DMS53 treated with DMSO at 0.1 percent for 48 hours (cell line): Measurements from ENCODE around the gene SLC25A25.

Experiments
- DNase-seq: peaks from one replicate; lab custom pipeline; 2025; ENCODE audit not compliant: unreplicated experiment; lab: John Stamatoyannopoulos, UW

SLC25A25 gene

DNA sequence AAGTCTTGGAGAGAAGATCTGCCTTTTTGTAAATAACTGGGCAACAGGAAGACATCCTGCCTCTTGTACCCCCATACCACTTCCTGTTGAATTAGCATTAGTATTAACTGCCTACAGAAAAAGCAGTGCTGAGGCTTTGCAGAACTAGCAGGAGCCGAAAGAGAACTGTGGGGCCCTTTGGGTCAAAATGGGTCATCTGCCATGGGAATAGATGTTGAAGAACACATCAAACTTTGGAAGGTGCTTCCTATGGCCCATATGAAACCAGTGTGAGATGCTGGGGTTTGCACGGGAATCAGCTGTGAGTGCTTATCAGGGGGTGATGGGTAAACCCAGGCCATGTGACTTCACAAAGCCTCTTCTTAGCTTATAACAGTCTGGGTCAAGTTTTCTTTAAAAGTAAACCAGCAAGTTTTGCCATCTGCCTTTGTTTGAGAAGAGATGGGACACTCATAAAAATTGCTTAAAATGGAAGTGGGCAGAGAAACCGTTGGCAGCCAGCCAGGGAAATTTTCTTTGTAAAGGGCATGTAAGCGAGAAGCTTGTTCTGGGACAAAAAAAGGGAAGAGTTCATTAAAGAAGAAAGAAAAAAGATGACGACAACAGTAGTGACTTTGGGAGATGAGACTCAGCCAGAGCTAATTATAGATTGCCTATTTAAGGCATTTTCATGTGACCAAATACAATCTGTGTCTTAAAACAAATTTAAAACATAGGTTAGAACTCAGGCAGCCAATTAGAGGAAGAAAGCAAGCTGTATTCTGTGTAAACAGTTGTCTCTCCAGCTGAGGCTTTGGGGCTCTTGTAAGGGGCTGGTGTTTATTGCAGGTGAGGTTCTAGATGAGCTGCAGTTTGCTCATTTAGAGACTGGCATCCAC, 4.4 kb downstream of the SLC25A25 start:
- DNase-seq, result peak; percentile 50

DNA sequence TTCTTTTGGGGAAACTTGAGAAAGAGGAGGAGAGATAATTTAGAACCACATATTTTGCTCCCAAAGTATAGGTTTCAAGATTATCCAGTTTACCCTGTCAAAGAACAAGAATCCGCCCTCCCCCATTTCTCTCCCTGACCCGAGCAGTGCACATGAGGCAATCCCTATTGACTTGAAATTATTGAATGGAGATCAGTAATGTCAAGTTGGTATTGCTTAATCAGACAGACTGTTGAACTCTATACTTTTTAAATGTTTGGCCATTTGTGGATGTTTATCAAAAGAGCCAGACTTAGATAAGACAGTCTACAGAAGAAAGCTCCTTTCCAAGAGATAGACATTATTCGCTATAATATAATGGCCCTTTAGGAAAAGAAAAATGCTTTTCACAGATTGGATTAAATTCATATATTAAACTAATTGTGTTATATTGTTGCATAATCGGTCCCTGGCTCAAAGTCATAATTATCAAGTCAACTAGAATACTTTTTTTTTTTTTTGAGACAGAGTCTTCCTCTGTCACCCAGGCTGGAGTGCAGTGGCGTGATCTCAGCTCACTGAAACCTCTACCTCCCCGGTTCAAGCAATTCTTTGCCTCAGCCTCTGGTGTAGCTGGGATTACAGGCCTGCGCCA, 5.3 kb downstream of the SLC25A25 start:
- no peak for DNase-seq

DNA sequence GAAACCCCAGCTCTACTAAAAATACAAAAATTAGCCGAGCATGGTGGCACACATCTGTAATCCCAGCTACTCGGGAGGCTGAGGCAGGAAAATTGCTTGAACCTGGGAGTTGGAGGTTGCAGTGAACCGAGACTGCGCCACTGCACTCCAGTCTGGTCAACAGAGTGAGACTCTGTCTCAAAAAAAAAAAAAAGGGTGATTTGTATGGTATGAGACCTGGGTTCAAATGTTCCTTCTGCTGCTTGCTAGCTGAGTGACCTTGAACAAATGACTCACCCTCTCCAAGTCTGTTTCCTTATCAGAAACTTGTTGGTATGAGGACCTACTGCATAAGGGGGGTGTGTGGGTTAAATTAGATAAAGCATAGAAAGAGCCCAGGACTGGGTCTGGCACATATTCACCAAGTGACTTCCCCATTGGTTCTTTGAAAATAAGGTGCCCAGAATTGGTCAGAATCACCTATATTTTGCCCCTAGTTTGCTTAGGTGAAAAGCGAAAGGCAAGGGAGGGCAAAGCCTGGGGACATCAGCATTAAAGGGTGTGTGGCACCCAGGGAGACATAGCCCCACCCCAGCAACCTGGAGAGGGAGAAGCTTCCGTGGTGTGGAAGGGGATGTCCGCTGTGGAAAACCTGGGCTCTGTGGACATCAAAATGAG, 9.9 kb downstream of the SLC25A25 start:
- no peak for DNase-seq

DNA sequence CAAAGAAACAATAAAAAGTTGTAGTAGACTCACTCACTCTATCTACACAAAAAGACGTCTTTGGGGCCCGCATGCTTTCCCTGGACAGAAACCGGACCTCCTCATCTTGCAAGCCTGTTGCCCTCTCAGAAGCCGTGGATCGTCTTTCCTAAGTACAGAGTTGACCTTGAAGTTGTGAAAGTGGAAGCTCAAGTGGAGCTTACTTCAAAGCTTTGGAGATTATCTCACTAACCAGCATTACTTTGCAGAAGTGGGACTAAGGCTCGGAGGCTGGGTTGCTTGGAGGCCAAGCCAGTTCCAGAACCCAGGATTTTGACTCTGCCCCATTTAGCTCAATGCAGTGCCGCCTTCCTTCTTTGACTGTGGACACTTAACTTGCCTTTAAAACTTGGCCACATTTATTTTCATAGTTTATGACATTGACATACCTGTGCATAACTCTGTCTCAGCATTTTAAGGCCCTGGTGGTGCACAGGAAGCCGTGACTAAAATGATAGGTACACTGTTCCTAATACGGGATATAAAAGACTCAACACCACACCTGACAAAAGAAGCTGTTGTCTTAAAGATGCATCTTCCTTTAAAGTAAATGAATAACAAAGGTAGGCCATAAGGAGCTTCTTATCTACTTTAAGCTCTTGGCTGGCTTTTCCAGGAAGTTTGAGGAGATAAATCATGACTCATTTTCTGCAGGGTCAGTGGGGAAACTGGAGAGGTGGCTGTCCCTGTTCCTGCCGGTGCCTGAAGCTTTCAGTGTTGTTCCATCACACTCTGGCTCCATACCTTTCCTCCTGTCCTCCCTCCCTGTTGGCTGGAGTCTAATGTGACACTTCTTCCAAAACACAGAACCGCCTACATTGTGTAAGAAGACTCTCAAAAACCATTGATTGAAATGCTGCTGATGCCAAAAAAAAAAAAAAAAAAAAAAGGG, 10.7 kb downstream of the SLC25A25 start:
- DNase-seq, result peak; percentile 64

DNA sequence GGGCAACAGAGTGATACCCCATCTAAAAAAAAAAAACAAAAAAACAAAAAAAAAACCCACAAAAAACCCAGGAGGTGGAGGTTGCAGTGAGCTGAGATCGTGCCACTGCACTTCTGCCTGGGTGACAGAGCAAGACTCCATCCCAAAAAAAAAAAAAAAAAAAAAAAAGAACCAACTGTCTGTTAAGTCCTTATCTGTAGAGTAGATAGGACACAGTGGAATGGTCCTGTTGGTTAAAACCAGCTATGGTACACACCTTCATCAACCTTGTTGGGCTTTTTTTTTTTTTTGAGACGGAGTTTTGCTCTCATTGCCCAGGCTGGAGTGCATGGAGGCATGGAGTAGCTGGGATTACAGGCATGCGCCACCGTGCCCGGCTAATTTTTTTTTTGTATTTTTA, 12.2 kb downstream of the SLC25A25 start:
- DNase-seq, result no peak

DNA sequence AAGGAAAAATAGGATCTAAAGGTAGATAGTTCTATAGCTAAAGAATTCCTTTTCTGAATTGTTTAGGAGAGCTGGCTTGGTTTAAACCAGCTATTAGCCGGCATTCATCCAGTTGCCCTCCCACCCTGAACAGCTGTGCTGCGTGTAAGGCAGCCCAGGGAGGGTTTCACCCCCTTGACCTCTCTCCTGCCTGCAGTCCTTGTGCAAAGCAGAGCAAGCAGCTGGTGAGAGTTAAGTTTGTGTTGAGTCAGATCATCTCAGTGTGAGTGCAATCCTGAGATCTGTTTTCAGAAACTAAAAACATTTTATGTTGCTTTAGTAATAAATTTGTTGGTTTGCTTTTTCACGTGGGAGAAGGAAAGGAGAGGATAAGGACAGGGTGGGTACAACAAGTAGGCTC, 13.0 kb downstream of the SLC25A25 start:
- DNase-seq, result no peak

DNA sequence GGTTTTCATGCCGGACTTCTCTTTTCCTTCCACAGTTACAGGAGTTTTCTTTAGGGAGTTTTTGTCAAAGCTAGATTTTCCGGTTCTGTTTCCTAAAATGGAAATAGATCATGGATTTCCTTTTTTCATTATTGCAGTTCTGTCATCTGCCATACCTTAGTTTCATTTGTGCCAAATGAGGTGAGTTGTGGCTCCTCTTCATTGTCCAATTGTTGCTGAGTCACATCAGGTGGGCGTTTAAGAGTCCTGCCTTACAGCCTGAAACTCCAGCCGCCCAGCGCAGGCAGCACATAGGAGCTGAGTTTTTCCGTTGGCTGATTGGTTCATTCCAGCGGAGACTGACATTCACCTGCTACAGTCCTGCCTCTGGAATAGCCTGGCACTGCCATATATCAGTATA, 14.1 kb downstream of the SLC25A25 start:
- DNase-seq, result no peak

DNA sequence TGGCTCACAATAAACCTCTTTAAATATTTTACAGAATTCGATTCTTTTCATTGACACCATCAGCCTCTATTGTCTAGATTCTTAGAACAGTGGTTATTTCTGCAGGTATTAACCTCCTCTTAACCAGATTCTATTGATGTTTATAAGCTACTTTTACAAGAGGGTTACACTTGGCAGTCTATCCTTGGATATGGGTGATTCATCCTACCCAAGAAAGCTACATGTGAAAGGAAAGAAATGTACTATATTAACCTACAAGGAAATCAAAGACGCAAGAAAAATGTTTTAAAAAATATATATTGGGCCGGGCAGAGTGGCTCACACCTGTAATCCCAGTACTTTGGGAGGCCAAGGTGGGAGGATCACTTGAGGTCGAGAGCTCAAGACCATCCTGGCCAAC, 16.7 kb downstream of the SLC25A25 start:
- no peak for DNase-seq

DNA sequence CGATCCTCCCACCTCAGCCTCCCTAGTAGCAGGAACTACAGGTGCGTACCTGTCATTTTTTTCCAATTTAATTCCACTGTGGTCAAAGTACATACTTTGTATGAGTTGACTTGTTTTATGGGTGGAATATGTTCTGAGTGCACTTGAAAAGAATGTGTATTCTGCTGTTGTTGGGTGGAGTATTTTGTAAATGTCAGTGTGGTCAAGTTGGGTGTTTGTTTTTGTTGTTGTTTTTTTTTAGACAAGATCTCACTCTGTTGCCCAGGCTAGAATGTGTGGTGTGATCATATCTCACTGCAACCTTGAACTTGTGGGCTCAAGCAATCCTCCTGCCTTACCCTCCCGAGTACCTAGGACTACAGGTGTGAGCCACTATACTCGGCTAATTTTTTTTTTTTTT, 17.9 kb downstream of the SLC25A25 start:
- DNase-seq, result no peak

DNA sequence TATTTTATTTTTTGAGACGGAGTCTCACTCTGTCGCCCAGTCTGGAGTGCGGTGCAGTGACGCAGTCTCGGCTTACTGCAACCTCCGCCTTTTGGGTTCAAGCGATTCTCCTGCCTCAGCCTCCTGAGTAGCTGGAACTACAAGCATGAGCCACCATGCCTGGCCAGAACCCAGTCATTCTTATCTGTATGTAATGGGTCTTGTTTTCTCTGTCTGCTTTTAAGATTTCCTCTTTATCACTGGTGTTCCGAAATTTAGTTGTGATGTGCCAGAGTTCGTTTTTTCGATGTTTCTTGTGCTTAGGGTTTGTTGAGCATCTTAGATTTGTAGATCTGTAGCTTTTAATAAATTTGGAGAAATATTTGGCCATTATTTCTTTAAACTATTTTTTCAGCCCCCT, 19.2 kb downstream of the SLC25A25 start:
- no peak for DNase-seq

DNA sequence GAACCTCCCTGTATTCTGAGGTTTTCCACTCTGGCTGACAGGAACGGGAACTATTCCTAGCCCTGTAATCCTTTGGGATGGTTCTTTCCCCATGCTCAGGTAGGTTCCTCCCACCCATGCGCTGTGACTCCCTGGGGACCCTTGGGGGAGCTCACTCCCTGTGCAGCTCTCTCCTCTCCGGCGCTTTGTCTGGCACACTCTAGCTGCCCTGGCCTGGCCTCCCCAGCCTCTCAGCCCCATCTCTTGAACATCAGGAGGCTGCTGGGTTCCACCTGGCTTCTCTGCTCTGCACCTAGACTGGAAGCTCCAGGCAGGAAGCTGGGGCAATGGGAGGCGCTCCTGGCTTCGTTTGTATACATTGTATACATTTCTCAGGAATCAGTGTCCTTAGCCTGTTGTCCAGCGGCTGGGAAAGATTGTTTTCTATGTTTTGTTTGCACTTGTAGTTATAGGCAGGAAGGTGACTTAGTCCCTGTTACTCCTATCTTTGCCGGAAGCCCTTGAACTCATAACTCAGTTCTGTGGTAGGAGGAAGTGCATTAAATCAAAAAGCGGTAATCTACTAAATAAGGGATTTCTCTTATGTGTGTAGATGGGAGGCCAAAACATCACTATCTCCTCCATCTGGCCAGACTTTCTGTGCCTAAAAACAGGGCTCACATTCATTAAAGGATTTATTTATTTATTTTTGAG, 20.4 kb downstream of the SLC25A25 start:
- no peak for DNase-seq

DNA sequence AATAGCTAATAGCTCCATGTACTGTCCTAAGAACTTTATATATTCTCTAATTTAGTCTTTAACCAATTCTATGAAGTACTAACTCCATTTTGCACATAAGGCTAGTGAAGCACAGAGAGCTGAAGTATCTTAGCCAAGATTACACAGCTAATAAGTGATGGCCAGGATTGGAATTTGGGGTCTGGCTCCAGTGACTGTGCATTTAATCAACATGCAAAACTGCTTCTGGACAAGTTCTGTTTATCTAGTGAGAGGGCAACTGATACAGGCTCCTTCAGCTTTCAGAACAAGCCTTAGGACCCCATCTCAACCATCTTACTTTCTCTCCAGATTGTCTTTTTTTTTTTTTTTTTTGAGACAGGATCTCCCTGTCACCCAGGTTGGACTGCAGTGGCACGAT, 21.3 kb downstream of the SLC25A25 start:
- no peak for DNase-seq

DNA sequence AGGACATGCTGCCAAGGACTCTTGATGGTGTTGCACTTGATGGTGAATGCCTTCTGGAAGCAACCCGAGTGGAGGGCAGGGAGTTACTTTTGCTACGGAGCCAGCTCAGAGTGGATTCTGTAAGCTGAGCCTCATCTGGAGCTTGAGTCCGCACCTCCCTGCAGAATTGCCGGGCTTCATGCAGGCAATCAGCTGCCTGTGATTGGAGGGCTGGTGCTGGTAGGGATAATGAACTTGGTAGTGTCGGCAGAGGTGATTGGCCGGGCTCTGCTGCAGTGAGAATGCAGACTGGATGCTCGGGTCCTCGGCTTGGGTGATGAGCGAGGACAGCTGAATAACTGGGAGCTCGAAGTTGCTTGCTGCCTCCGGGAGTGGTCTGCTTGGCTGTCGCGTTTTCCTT, 23.1 kb downstream of the SLC25A25 start:
- no peak for DNase-seq

DNA sequence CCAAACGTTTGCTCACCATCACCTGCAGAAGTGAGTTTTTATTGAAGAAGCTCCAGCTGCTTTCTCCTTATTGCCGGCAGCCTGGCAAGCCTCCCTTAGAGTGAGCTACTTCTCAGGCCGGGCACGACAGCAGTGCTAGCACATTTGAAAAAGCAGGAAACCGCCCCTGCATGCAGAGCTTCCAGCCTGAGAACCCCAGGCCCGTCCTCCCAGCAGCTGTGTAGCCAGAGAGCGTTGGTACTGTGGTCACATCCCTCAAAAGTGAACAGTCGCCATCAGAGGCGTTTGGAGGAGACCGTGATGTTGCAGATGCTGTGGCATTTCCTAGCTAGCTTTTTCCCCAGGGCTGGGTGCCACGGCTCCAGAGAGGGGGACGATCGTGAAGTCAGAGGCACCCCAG, 23.5 kb downstream of the SLC25A25 start:
- no peak for DNase-seq

DNA sequence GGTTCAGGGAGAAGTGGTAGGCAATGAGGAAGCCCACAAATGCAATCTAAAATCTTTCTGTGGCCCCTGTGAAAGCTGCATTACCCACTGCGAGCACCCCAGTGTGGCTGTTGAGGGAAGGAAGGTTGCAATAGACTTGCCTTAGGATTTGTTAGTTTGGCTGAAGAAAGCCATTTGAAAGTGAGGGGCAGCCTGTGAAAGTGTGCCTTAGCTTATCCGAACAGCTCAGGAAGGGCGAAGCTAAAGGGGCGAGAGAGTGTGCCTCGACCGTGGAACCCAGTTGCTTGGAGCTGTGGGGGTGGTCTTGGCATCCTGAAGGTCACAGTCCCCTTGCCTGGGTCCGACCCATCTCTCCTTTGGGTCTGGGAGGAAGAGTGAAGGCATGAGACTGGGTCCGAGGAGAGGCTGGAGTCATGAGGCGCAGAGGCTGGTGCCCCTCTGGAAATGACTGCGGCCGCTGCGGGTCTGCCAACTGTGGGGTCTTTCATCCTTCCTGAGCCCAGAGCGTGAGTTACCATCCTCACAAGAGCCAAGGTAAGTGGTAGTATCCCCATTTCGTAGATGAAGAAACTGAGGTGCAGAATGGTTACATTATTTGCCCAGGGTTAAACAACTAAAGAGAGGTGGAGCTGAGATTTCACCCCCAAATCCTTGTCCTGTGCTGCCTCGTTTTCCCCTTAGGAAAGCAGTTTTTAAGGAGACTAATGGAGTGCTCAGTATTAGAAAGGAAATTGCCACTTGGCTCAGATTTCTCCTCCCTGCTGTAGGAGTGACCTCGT, 24.4 kb downstream of the SLC25A25 start:
- DNase-seq, result no peak

DNA sequence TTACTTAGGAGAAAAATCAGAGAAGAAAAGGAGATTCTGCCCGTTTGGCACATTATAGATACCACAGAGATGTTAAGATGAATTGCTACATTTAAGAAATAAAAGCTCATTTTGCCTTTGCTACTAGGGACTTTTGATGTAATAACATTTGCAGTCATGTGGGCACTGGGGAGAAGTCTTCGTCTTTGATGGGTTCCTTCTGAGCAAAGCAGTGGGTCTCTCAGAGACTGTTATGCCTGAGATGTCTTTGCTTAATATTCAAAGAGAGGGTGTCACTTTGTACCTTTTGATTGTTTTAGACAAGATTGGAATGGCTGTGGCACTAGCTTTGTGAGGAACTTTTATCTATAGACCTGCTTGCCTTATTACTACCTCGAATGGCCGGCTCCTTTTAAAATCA, 25.0 kb downstream of the SLC25A25 start:
- DNase-seq, result no peak

DNA sequence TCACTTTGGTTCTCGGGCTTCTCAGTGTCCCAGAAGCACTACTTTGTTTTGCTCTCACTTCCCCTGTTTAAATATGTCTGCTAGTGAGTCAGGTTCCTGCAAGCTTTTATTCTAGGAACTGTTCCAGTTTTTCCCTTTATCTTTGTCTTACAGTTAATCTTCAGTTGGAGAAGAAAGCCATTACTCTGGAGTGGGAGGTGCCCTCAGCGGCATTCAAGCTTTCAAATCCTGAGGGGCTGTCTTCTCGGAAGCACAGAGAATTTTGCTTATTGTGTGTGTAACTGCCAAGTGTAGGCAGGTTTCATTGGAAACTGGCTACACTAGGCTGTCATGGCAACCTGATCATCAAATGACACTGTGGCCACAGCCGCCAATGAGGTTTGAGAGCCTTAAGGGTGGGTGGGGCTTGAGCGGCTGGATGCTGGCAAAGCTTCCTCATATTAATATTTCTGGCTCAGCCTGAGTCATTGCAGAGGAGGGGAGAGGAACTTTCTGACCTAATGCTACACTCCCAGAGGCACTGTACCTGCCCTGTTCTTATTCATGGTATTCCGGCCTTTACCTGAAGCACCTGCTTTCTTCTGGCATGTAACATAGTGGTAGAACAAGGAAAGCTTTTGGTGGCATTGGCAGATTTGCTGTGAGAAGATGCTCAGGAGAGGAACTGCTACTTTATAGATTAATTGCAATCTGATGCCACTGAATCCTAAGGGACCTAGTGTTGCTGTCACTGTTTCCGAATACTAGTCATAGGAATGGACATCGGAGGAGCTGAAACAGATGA, 26.3 kb downstream of the SLC25A25 start:
- peak; percentile 93 for DNase-seq

DNA sequence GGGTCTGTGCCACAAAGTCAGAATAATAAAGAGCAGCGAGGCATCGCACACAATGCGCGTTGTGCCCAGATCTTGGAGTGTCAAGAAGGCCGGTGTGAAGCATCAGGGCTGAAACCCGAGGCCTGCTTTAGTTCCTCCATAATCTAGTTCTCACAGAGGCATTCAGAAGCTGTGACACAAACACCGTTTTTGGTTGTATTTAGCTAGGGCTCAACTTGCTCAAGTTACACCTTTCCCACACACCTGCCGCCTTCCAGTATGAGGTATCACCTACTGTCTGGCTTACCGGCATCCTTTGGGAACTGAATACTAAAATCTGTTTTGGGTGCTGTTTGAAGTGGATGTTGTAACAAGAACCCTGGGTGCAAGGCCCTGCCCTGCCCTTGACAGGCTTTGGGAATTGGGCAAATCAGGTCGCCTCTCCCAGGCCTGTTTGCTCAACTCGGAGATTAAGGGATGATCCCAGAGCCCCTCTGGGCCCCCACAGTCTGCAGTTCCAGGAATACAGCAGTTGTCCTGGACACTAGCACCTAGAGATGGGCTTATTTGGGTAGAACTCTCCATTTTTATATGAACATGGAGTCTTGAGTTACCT, 27.0 kb downstream of the SLC25A25 start:
- DNase-seq, result no peak
